ENCODE data around the gene ADAM22.
"Not testable (repeated sequence)": the region's sequence is repeated elsewhere in the genome, so short reads cannot be mapped to it uniquely, and the experiment has no call there.

ADAM22 gene

GRCh38 chr7:87918740-87919139, 15.3 kb upstream of the ADAM22 start:
- H3K4me3 ChIP-seq (ENCODE audit: low read length) = no peak overlapping the region
- DNase-seq (ENCODE audit: low read depth) = no peak
- TF ChIP-seq CTCF (conservative IDR thresholded peaks at IDR 0.05; ENCODE audit: low read length) = no peak

- no peak for DNase-seq (ENCODE audit: low read depth)
- H3K4me3 ChIP-seq (ENCODE audit: low read length) = no peak overlapping the region
- TF ChIP-seq CTCF (conservative IDR thresholded peaks at IDR 0.05; ENCODE audit: low read length) = no peak
Observed at GRCh38 chr7:87919875-87920274, 14.2 kb upstream of the ADAM22 start.

- H3K4me3 ChIP-seq (ENCODE audit: low read length) = no peak overlapping the region
- no peak for TF ChIP-seq CTCF (conservative IDR thresholded peaks at IDR 0.05; ENCODE audit: low read length)
- no peak for DNase-seq (ENCODE audit: low read depth)
Observed at GRCh38 chr7:87920578-87920977, 13.5 kb upstream of the ADAM22 start.

GRCh38 chr7:87922759-87923395, 11.2 kb upstream of the ADAM22 start:
- not testable (repeated sequence) for H3K4me3 ChIP-seq (ENCODE audit: low read length)

GRCh38 chr7:87926581-87927461, 7.2 kb upstream of the ADAM22 start:
- TF ChIP-seq CTCF (conservative IDR thresholded peaks at IDR 0.05; ENCODE audit: low read length) = no peak
- DNase-seq (ENCODE audit: low read depth) = no peak
- H3K4me3 ChIP-seq (ENCODE audit: low read length) = no peak overlapping the region

More at GRCh38 chr7:87922759-87923395, 11.2 kb upstream of the ADAM22 start:
- DNase-seq (ENCODE audit: low read depth) = not testable (repeated sequence)

GRCh38 chr7:87933605-87933952, 472 bp upstream of the ADAM22 start:
- H3K4me3 ChIP-seq (ENCODE audit: low read length) = peak overlapping the region; percentile 63
- DNase-seq (ENCODE audit: low read depth) = no peak
- no peak for TF ChIP-seq CTCF (conservative IDR thresholded peaks at IDR 0.05; ENCODE audit: low read length)

- no peak for DNase-seq (ENCODE audit: low read depth)
- H3K4me3 ChIP-seq (ENCODE audit: low read length) = peak overlapping the region; percentile 63
- no peak for TF ChIP-seq CTCF (conservative IDR thresholded peaks at IDR 0.05; ENCODE audit: low read length)
Observed at GRCh38 chr7:87934699-87935383, 790 bp downstream of the ADAM22 start.

Data from AG10803 (cell line).